Erythroblast (primary cell): Measurements from ENCODE around the gene AMY2B.

Experiments
- GATA1 ChIP-seq: IDR thresholded peaks from 2 replicates; pipeline ENCODE4 v1.6.1; 2011; ENCODE audit warnings: low read depth, mild to moderate bottlenecking, control low read depth, low read length, moderate library complexity
- POLR2A ChIP-seq: IDR thresholded peaks from 2 replicates; pipeline ENCODE4 v1.6.1; 2011; ENCODE audit warnings: mild to moderate bottlenecking, low read length

DNA sequence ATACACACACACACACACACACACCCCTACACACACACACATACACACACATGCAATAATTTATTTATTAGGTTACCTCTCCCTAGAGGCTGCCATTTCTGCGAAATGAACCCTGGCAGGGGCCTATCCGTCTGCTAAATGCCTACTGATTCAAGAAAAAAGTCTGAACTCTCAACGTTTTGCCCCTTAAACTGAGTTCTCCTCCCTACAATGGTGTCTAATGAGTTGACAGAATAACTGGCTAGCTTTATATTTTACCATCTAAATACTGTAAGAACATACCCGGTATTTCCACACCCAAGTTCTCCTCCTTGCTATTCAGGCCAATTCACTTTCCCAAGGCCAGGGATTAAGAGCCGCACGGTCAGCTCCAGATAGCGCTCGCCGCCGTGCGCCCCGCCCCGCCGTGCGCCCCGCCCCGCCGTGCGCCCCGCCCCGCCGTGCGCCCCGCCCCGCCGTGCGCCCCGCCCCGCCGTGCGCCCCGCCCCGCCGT is 46.2 kb upstream of the AMY2B start:
- TF ChIP-seq POLR2A (no peak), GATA1 (no peak)
